Fibroblast of lung (primary cell): ENCODE data around the gene HOXD11. TPM values are rescaled to one million over a fixed set of nuclear protein-coding genes. Genes with fewer than 3 reads are reported as not detected.
A peak's percentile ranks its signal among the peaks of the same experiment; 100 is the strongest.

Experiments
- DNase-seq, 2 donors: peaks; one replicate each; pipeline versions ENCODE4 v3.0.0 to v3.0.0-alpha.2; 2010; ENCODE audit warnings: low read depth in 2 of 2
- H2AFZ ChIP-seq: 2 replicates; pipeline ENCODE4 v1.5.1; 2012; ENCODE audit warnings: low read length, control low read depth, inconsistent platforms
- H3K27ac ChIP-seq: 2 replicates; pipeline ENCODE4 v1.5.1; 2011; ENCODE audit warnings: low read length, control low read depth; ENCODE audit not compliant: insufficient read depth
- H3K27me3 ChIP-seq: 2 replicates; pipeline ENCODE4 v1.5.1; 2011; ENCODE audit warnings: mild to moderate bottlenecking, low read length; ENCODE audit not compliant: control insufficient read depth, insufficient read depth
- H3K36me3 ChIP-seq: 2 replicates; pipeline ENCODE4 v1.5.1; 2011; ENCODE audit warnings: low read length; ENCODE audit not compliant: control insufficient read depth, insufficient read depth
- H3K4me1 ChIP-seq: 2 replicates; pipeline ENCODE4 v1.5.1; 2011; ENCODE audit warnings: low read length; ENCODE audit not compliant: control insufficient read depth, insufficient read depth; ENCODE audit errors: extremely low read depth
- H3K4me2 ChIP-seq: 2 replicates; pipeline ENCODE4 v1.5.1; 2011; ENCODE audit warnings: low read length, control low read depth; ENCODE audit not compliant: insufficient read depth; ENCODE audit errors: extremely low read depth
- H3K4me3 ChIP-seq, 4 experiments: fragments of 200-600 bp in 1 of 4; sonication (generic) in 1 of 4; replicated peaks in 1 of 4; 2 replicates each; pipeline ENCODE4 v1.5.1; 2011 to 2016; ENCODE audit warnings: low read length in 4 of 4, low read depth in 3 of 4, mild to moderate bottlenecking in 3 of 4, control low read depth in 2 of 4, inconsistent platforms in 1 of 4, mixed read lengths in 1 of 4; ENCODE audit not compliant: insufficient read depth in 1 of 4; ENCODE audit errors: control extremely low read depth in 1 of 4
- H3K79me2 ChIP-seq: 2 replicates; pipeline ENCODE4 v1.5.1; 2012; ENCODE audit warnings: mild to moderate bottlenecking, low read length, inconsistent platforms; ENCODE audit not compliant: control insufficient read depth, insufficient read depth
- H3K9ac ChIP-seq: 2 replicates; pipeline ENCODE4 v1.5.1; 2011; ENCODE audit warnings: mild to moderate bottlenecking, low read length, control low read depth; ENCODE audit not compliant: insufficient read depth
- H3K9me3 ChIP-seq: 2 replicates; pipeline ENCODE4 v1.5.1; 2012; ENCODE audit warnings: low read depth, low read length; ENCODE audit not compliant: control insufficient read depth, insufficient read depth
- H4K20me1 ChIP-seq: 2 replicates; pipeline ENCODE4 v1.5.1; 2011; ENCODE audit warnings: low read length; ENCODE audit not compliant: control insufficient read depth, insufficient read depth; ENCODE audit errors: extremely low read depth
- CTCF ChIP-seq, 2 donors: IDR thresholded peaks in 1 of 2; conservative IDR thresholded peaks in 1 of 2; 1 replicate in 1 of 2; 2 replicates in 1 of 2; pipeline ENCODE4 v1.5.1; 2011 to 2012; ENCODE audit warnings: low read length in 2 of 2, control low read depth in 1 of 2, inconsistent platforms in 1 of 2, low read depth in 1 of 2, mild to moderate bottlenecking in 1 of 2
- EZH2 ChIP-seq: IDR thresholded peaks from 2 replicates; pipeline ENCODE4 v1.5.1; 2012; ENCODE audit warnings: low read length, control low read depth, mild to moderate bottlenecking; ENCODE audit errors: missing control alignments
- polyA plus RNA-seq, 2 donors: library from polyadenylated mRNA; depleted of rRNA in 1 of 2; stranded (reverse) in 1 of 2; unstranded in 1 of 2; fragments of >200 nt; gene quantifications; 2 replicates each; pipeline ENCODE4 v1.2.1, GENCODE V29; 2011 to 2012; ENCODE audit warnings: missing spikeins in 1 of 2
- total RNA-seq: library from RNA; depleted of rRNA; stranded (reverse); fragments of >200 nt; gene quantifications from 2 replicates; pipeline ENCODE4 v1.2.1, GENCODE V29; 2014

HOXD11 gene
- total and polyA plus RNA-seq, 2 donors (not counting 1 experiment from before 2014, with no cell fraction given), result not detected

GRCh38 chr2:176117162-176117822 lies 10.2 kb downstream of the HOXD11 start:
- Histone ChIP-seq H2AFZ (no peak overlapping the region), H3K27me3 (peaks cover 94% of the 10 kb centered on the region), H3K4me2 (no peak overlapping the region), H3K4me3 (no peak overlapping the region), H3K9ac (no peak overlapping the region), H3K27ac (no peak overlapping the region), H3K4me1 (no peaks in the 10 kb centered on the region), H4K20me1 (no peaks in the 10 kb centered on the region), H3K79me2 (no peaks in the 10 kb centered on the region), H3K9me3 (no peaks in the 10 kb centered on the region), H3K36me3 (no peaks in the 10 kb centered on the region)
- DNase-seq, result no peak
- no peak for TF ChIP-seq EZH2

GRCh38 chr2:176117823-176118371 lies 10.8 kb downstream of the HOXD11 start:
- H3K4me3 ChIP-seq, result no peak overlapping the region
- H2AFZ ChIP-seq, result no peak overlapping the region
- no peak overlapping the region for H3K4me2 ChIP-seq
- no peaks in the 10 kb centered on the region for H3K9me3 ChIP-seq
- H3K27me3 ChIP-seq, result peaks cover 94% of the 10 kb centered on the region
- TF ChIP-seq CTCF (conservative IDR thresholded peaks at IDR 0.05 in 1 of 2, IDR thresholded peaks at IDR 0.05 in 1 of 2; ENCODE audit: low read depth in 1 of 2, low read length in 2 of 2) (no peak), EZH2 (peak; percentile 27)
- no peaks in the 10 kb centered on the region for H3K79me2 ChIP-seq
- H4K20me1 ChIP-seq, result no peaks in the 10 kb centered on the region
- no peak overlapping the region for H3K9ac ChIP-seq
- no peaks in the 10 kb centered on the region for H3K4me1 ChIP-seq
- DNase-seq, result no peak
- no peaks in the 10 kb centered on the region for H3K36me3 ChIP-seq
- no peak overlapping the region for H3K27ac ChIP-seq

GRCh38 chr2:176118601-176119339 lies 11.7 kb downstream of the HOXD11 start:
- Histone ChIP-seq H2AFZ (no peak overlapping the region), H3K4me3 (no peak overlapping the region), H3K36me3 (no peaks in the 10 kb centered on the region), H3K9ac (no peak overlapping the region), H3K4me2 (no peak overlapping the region), H3K4me1 (no peaks in the 10 kb centered on the region), H3K9me3 (no peaks in the 10 kb centered on the region), H4K20me1 (no peaks in the 10 kb centered on the region), H3K79me2 (no peaks in the 10 kb centered on the region), H3K27ac (no peak overlapping the region), H3K27me3 (peaks cover 95% of the 10 kb centered on the region)
- no peak for TF ChIP-seq EZH2
- TF ChIP-seq CTCF (conservative IDR thresholded peaks at IDR 0.05 in 1 of 2, IDR thresholded peaks at IDR 0.05 in 1 of 2; ENCODE audit: low read depth in 1 of 2, low read length in 2 of 2), result peak; percentile 13 to 24
- no peak for DNase-seq
